Astrocyte of the spinal cord (primary cell): ENCODE results near the gene DPPA3.
"Not testable (repeated sequence)": the region's sequence is repeated elsewhere in the genome, so short reads cannot be mapped to it uniquely, and the experiment has no call there.

Source experiments
- DNase-seq: peaks from one replicate; pipeline ENCODE4 v3.0.0; 2011; ENCODE audit warnings: low read depth, low spot score
- H3K4me3 ChIP-seq: 2 replicates; pipeline ENCODE4 v1.5.1; 2011; ENCODE audit warnings: low read depth, mild to moderate bottlenecking, low read length, moderate library complexity
- CTCF ChIP-seq: IDR thresholded peaks from 2 replicates; pipeline ENCODE4 v1.5.1; 2012; ENCODE audit warnings: low read depth, mild to moderate bottlenecking, low read length, inconsistent platforms
- in situ Hi-C: cut with HindIII; loops from 2 replicates; pipeline ENCODE4 v1.10.0; 2017; ENCODE audit warnings: low sequenced_read_pairs

DPPA3 gene

GRCh38 chr12:7749442-7749841 lies 38.2 kb downstream of the DPPA3 start:
- no peak overlapping the region for H3K4me3 ChIP-seq
- TF ChIP-seq CTCF, result no peak
- no peak for DNase-seq
- in situ Hi-C loops, result no loop called here

DNA sequence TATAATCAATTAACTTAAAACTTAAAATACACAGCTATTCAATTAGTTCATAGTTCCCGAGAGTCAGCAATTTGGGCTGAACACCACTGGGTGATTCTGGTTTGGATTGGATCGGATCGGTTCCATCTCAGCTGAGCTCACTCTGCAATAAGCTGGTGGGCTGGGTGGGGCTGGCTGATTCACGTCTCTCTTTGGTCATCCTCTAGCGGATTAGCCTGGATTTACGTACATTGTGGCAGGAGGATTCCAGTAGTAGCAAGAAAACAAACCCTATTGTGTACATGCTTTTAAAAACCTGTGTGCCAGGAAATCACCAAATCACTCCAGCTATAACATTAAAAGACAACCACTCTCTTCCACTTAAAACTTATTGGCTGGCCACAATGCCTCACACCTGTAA lies 39.1 kb downstream of the DPPA3 start:
- no peak overlapping the region for H3K4me3 ChIP-seq
- no peak for DNase-seq
- TF ChIP-seq CTCF, result no peak
- in situ Hi-C loops, result no loop called here

GRCh38 chr12:7751394-7751793 lies 40.2 kb downstream of the DPPA3 start:
- DNase-seq, result no peak
- in situ Hi-C loops, result no loop called here
- no peak for TF ChIP-seq CTCF
- no peak overlapping the region for H3K4me3 ChIP-seq

DNA sequence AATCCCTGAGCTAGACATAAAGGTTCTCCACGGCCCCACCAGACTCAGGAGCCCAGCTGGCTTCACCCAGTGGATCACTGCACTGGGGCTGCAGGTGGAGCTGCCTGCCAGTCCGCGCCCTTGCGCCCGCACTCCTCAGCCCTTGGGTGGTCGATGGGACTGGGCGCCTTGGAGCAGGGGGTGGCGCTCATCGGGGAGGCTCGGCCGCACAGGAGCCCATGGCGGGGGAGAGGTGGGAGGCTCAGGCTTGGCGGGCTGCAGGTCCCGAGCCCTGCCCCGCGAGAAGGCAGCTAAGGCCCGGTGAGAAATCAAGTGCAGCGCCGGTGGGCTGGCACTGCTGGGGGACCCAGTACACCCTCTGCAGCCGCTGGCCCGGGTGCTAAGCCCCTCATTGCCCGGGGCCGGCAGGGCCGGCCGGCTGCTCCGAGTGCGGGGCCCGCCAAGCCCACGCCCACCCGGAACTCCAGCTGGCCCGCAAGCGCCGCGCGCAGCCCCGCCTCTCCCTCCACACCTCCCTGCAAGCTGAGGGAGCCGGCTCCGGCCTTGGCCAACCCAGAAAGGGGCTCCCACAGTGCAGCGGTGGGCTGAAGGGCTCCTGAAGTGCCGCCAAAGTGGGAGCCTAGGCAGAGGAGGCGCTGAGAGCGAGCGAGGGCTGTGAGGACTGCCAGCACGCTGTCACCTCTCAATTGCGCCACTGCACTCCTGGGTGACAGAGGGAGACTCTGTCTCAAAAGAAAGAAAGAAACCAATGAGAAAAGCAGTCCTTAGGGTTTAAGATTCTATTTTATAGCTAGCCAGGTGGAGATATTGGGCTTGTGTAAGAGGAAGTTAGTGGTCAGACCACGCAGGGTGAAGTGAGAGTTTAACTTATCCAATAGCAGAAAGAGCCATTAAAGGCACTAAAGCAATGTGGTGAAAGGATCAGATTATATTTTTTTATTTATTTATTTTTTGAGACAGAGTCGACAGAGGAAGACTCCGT lies 41.0 kb downstream of the DPPA3 start:
- H3K4me3 ChIP-seq, in situ Hi-C loops, DNase-seq: not testable (repeated sequence)

GRCh38 chr12:7755668-7756067 lies 44.4 kb downstream of the DPPA3 start:
- H3K4me3 ChIP-seq, in situ Hi-C loops, DNase-seq: not testable (repeated sequence)

DNA sequence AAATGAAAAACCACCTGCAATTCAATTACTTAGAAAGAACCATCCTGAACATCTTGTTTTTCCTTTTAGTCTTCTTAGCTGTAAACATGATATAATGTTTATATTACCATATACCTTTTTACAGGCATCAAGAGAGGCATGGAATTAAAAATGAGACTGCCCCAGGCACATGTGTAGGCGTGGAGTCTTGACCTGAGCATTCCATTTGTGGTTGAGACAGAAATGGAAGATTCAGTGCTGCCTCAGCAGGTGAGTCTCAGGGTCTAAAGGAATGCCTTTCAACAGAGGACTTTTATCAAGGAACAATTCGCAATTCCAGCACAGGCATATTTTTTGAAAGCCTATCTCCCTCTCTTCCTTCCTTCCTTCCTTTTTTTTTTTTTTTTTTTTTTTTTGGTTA lies 45.8 kb downstream of the DPPA3 start:
- DNase-seq, result no peak
- no peak overlapping the region for H3K4me3 ChIP-seq
- TF ChIP-seq CTCF, result no peak
- in situ Hi-C loops, result no loop called here

DNA sequence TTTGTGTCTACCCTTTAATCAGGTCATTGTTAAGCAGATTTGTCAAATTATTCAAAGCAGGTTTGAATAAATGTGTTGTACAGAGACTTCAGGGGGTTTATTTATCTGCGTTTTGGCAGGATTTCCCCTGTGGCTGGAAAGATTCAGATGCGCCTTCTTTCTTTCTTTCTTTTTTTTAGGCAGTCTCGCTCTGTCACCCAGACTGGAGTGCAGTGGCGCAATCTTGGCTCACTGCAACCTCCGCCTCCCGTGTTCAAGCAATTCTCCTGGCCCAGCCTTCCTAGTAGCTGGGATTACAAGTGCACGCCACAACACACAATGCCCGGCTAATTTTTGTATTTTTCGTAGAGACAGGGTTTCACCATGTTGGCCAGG lies 47.5 kb downstream of the DPPA3 start:
- no peak for DNase-seq
- no peak for TF ChIP-seq CTCF
- H3K4me3 ChIP-seq, result no peak overlapping the region
- in situ Hi-C loops, result no loop called here
